Ectodermal cell (in vitro differentiated cells): Measurements from ENCODE around the gene FGD2.

Experiments used
- H3K27ac ChIP-seq: 2 replicates; pipeline ENCODE4 v1.7.0; 2013; ENCODE audit warnings: mild to moderate bottlenecking, low read depth, low read length; ENCODE audit not compliant: insufficient read depth, poor library complexity, severe bottlenecking
- H3K27me3 ChIP-seq: 2 replicates; pipeline ENCODE4 v1.7.0; 2013; ENCODE audit warnings: mild to moderate bottlenecking, low read length; ENCODE audit not compliant: insufficient read depth, control insufficient read depth, poor library complexity, severe bottlenecking
- H3K36me3 ChIP-seq: one replicate; pipeline ENCODE4 v1.7.0; 2013; ENCODE audit warnings: low read length; ENCODE audit not compliant: control insufficient read depth, insufficient read depth
- H3K4me1 ChIP-seq: one replicate; pipeline ENCODE4 v1.7.0; 2013; ENCODE audit warnings: low read length; ENCODE audit not compliant: control insufficient read depth, insufficient read depth
- H3K4me3 ChIP-seq: 2 replicates; pipeline ENCODE4 v1.7.0; 2013; ENCODE audit warnings: low read depth, low read length, control low read depth; ENCODE audit not compliant: insufficient read depth
- H3K9me3 ChIP-seq: 2 replicates; pipeline ENCODE4 v1.7.0; 2013; ENCODE audit warnings: mild to moderate bottlenecking, low read length, moderate library complexity; ENCODE audit not compliant: control insufficient read depth
- WGBS, 2 experiments: methylation state at CpG; one replicate each; pipeline ENCODE4 v1.1.7; 2013; ENCODE audit warnings: missing lambda C conversion rate in 2 of 2; 5-methylcytosine and 5-hydroxymethylcytosine counted together

FGD2 gene

DNA sequence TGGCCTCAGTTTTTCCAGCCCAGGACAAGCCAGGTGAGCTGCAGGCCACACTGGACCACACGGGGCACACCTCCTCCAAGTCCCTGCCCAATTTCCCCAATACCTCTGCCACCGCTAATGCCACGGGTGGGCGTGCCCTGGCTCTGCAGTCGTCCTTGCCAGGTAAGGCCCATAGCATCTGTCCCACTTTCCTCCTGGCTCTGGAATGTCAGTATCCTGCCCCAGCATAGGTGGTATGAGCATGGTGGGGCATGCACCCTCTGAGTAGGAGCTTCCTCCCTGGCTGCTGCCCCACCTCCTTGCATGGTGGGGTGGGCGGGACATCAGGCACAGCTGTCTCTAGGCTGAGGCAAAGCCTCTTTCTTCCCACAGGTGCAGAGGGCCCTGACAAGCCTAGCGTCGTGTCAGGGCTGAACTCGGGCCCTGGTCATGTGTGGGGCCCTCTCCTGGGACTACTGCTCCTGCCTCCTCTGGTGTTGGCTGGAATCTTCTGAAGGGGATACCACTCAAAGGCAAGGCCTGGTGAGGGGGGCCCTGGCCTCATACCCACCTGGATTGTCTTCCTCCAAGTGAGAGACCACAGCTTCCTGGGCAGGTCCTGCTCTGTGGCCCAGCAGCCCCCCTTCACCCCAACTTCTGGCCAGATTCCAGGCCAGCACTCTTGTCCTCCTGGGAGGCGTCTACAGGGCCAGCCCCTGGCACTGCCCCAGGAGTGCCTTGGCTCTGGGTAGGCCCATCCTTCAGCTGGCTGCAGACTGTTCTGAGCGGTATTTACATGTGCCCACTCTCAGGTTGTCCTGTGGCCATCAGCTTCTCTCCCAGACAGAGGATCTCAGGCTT is 41.8 kb upstream of the FGD2 start:
- WGBS, 2 experiments: 88 to 89% methylated on average over 11 of the region's 11 CpGs
- H3K9me3 ChIP-seq: no peaks in the 10 kb centered on the region
- no peaks in the 10 kb centered on the region for H3K27me3 ChIP-seq
- H3K4me3 ChIP-seq: no peak overlapping the region
- peaks cover 8% of the 10 kb centered on the region for H3K4me1 ChIP-seq
- no peak overlapping the region for H3K27ac ChIP-seq
- peaks cover 8% of the 10 kb centered on the region for H3K36me3 ChIP-seq

DNA sequence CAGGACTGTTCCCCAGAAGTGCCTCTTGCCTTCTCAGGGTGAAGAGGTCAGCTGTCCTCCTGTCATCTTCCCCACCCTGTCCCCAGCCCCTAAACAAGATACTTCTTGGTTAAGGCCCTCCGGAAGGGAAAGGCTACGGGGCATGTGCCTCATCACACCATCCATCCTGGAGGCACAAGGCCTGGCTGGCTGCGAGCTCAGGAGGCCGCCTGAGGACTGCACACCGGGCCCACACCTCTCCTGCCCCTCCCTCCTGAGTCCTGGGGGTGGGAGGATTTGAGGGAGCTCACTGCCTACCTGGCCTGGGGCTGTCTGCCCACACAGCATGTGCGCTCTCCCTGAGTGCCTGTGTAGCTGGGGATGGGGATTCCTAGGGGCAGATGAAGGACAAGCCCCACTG is 41.1 kb upstream of the FGD2 start:
- Histone ChIP-seq H3K4me1 (peaks cover 8% of the 10 kb centered on the region), H3K27ac (no peak overlapping the region), H3K27me3 (no peaks in the 10 kb centered on the region), H3K36me3 (peaks cover 14% of the 10 kb centered on the region), H3K4me3 (no peak overlapping the region), H3K9me3 (no peaks in the 10 kb centered on the region)
- WGBS, 2 experiments: 83 to 89% methylated on average over 6 of the region's 6 CpGs

DNA sequence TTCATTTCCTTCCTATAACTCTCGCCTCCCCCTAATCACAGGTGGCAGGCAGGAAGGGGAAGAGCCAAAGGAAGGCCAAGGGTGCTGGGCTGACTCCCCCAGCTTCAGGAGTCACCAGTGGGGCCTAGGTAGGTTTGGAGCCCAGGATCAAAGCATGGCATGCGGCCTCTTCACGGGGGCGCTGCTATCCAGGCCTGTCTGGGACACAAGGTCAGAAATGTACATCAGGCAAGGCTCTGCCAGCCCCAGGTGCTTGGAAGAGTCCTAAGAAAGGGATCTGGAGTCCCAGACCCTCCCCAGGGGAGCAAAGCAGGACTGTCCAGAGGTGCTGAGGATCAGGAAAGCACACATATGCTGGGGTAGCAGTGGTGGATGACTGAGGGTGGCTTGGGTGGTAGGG is 40.5 kb upstream of the FGD2 start:
- Histone ChIP-seq H3K27me3 (no peaks in the 10 kb centered on the region), H3K4me1 (peaks cover 8% of the 10 kb centered on the region), H3K36me3 (peaks cover 19% of the 10 kb centered on the region), H3K4me3 (no peak overlapping the region), H3K9me3 (no peaks in the 10 kb centered on the region), H3K27ac (no peak overlapping the region)
- WGBS, 2 experiments: 91 to 93% methylated on average over 4 of the region's 4 CpGs

- H3K27me3 ChIP-seq: no peaks in the 10 kb centered on the region
- WGBS, 2 experiments: 89 to 93% methylated on average over 3 of the region's 3 CpGs
- no peaks in the 10 kb centered on the region for H3K9me3 ChIP-seq
- H3K4me1 ChIP-seq: peaks cover 8% of the 10 kb centered on the region
- H3K27ac ChIP-seq: no peak overlapping the region
- no peak overlapping the region for H3K4me3 ChIP-seq
- peaks cover 41% of the 10 kb centered on the region for H3K36me3 ChIP-seq
Observed at GRCh38 chr6:36967301-36967700, 38.2 kb upstream of the FGD2 start.

GRCh38 chr6:36967757-36968156 is 37.7 kb upstream of the FGD2 start:
- WGBS, 2 experiments: 97 to 98% methylated on average over 4 of the region's 4 CpGs
- H3K4me3 ChIP-seq: no peak overlapping the region
- no peaks in the 10 kb centered on the region for H3K27me3 ChIP-seq
- peaks cover 8% of the 10 kb centered on the region for H3K4me1 ChIP-seq
- H3K27ac ChIP-seq: no peak overlapping the region
- peaks cover 44% of the 10 kb centered on the region for H3K36me3 ChIP-seq
- no peaks in the 10 kb centered on the region for H3K9me3 ChIP-seq

GRCh38 chr6:36968266-36968977 is 37.0 kb upstream of the FGD2 start:
- H3K27ac ChIP-seq: no peak overlapping the region
- no peaks in the 10 kb centered on the region for H3K9me3 ChIP-seq
- H3K4me3 ChIP-seq: no peak overlapping the region
- peaks cover 50% of the 10 kb centered on the region for H3K36me3 ChIP-seq
- no peaks in the 10 kb centered on the region for H3K27me3 ChIP-seq
- 95% methylated on average over 16 of the region's 16 CpGs for WGBS, 2 experiments
- peaks cover 5% of the 10 kb centered on the region for H3K4me1 ChIP-seq

DNA sequence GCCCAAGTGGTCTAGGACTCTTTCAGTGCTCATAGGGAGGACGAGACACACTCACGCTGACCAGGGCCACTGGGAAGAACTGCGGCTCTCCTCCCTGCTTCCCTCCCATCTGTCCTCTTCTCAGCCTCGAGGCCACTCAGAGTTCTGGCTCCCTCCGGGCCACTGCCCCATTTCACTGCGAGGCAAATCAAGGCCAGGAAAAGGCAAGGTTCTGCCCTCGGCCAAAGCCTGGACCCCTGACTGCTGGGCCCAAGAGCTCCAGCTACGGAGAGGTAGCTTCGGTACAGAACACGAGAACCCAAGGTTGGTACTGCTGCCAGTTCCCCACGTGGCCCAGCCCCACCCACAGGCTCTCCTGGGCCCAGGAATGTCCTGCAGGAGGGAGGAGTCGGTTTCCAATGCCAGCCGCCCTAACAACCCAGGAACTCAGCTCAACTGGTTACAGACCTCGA is 36.2 kb upstream of the FGD2 start:
- WGBS, 2 experiments: 94% methylated on average over 14 of the region's 14 CpGs
- no peak overlapping the region for H3K4me3 ChIP-seq
- H3K36me3 ChIP-seq: peaks cover 55% of the 10 kb centered on the region
- no peaks in the 10 kb centered on the region for H3K9me3 ChIP-seq
- no peaks in the 10 kb centered on the region for H3K4me1 ChIP-seq
- H3K27ac ChIP-seq: no peak overlapping the region
- no peaks in the 10 kb centered on the region for H3K27me3 ChIP-seq

DNA sequence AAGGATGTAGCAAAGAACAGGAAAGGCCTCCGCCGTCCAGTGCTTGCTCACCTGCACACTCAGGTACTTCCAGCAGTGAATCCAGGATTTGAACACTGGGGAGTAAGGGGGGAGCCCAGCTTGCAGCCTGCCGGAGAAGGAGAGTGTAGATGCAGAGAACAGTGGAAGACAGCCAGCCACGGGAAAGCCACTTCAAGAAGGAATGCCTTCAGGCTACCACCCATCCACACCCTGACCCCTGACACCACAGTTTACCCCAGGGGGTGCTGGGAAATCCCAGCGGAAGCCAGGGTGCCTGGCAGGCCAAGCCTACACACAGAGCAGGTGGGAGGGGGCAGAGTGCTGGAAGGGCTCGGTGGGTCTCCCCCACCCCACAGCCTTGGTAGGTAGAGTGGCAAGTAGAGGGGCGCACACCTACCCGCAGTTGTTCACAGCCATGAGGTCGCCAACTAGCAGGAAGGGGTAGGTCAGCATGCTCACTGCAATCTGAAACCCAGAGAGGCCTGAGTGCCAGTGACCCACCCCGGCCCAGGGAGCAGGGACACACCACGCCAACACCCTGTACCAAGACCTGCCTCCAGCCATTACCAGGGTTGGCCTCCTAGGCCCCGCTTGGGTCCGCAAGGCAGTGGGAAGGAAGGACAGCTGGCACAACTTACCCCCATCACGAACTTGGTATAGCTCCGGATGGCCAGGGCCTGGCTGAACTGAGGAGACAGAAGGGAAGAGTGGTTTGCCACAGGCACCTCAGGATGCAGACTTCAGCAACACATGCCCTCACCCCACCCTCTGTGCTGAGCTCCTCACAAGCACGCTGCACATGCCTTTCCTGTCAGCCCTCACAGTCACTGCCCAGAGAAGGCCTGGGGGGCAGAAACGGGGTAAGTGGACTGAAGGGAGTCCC is 35.2 kb upstream of the FGD2 start:
- 94 to 95% methylated on average over 17 of the region's 17 CpGs for WGBS, 2 experiments
- no peaks in the 10 kb centered on the region for H3K9me3 ChIP-seq
- H3K27me3 ChIP-seq: no peaks in the 10 kb centered on the region
- H3K27ac ChIP-seq: no peak overlapping the region
- H3K4me3 ChIP-seq: no peak overlapping the region
- no peaks in the 10 kb centered on the region for H3K4me1 ChIP-seq
- H3K36me3 ChIP-seq: peaks cover 65% of the 10 kb centered on the region

DNA sequence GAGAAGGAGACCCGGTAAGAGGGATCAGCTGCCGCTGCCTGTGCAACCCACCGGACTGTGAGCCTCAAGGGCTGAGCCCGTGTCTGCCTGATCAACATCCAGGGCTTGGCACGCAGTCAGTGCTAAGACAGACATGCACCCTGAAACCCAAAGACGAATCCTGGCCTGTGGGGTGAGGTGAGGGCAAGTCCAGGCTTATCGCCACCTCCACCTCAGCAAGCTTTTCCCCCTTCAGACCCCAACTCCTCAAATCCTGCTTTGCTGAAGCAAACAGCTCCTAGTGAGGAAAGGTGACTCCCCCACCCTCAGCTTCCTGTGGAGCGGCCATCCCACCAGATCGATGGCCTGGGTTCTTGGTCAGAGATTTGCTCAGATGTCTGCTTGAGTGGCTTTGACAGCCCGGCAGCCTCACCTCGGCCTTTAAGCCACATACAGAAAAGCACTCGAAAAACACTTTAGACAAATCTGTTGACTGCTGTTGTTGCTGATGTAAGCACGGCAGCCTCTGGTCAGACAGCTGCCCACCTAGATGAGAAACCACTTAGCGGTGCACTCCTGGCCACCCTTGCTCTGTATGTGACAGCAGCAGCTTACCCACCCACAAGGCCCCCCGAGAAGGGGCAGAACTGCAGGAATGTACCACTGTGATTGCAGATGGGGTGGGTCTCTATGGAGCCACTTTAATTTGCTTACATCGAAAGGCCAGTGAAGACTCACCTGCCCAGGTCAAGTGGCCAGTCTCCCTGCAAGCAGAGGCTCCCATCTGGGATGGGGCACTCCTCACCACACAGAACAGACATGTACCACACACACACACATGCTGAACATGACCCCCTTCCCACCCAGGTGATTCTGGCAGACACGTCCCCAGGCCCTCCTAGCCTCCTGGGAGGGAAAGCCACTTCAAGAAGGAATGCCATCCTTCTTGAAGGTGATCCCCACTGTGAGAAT is 34.3 kb upstream of the FGD2 start:
- WGBS, 2 experiments: 89 to 91% methylated on average over 17 of the region's 17 CpGs
- H3K27me3 ChIP-seq: no peaks in the 10 kb centered on the region
- no peaks in the 10 kb centered on the region for H3K9me3 ChIP-seq
- H3K27ac ChIP-seq: no peak overlapping the region
- H3K4me1 ChIP-seq: no peaks in the 10 kb centered on the region
- peaks cover 74% of the 10 kb centered on the region for H3K36me3 ChIP-seq
- H3K4me3 ChIP-seq: no peak overlapping the region
